Activated CD8-positive, alpha-beta T cell treated with anti-CD3 and anti-CD28 coated beads for 36 hours (primary cell): ENCODE measurements around the gene SRSF2. TPM values are rescaled to one million over a fixed set of nuclear protein-coding genes. Genes with fewer than 3 reads are reported as not detected.
A peak's percentile ranks its signal among the peaks of the same experiment; 100 is the strongest.
"Not testable (repeated sequence)": the region's sequence is repeated elsewhere in the genome, so short reads cannot be mapped to it uniquely, and the experiment has no call there.

ENCODE experiments used
- ATAC-seq: fragments of 200-7000 bp; cut with Tn5 transposase; one replicate; pipeline ENCODE4 v1.10.0; 2021; ENCODE audit warnings: mild to moderate bottlenecking, moderate library complexity
- CTCF ChIA-PET: fragments of 350-600 bp; sonication (Branson Sonifier 250); formaldehyde crosslinking; loops from one replicate; lab custom pipeline; 2021; ENCODE audit warnings: antibody characterized with exemption; lab: Charles Lee
- POLR2A ChIA-PET: fragments of 350-600 bp; sonication (Branson Sonifier 250); formaldehyde crosslinking; loops from one replicate; lab custom pipeline; 2021; ENCODE audit warnings: antibody characterized with exemption; lab: Charles Lee
- DNase-seq: peaks from one replicate; pipeline ENCODE4 v3.0.0-alpha.2; 2020
- H3K27ac Mint-ChIP-seq: one replicate; pipeline ENCODE4 v1.8.0; 2021; ENCODE audit warnings: mild to moderate bottlenecking, mixed read lengths
- H3K27me3 Mint-ChIP-seq: one replicate; pipeline ENCODE4 v1.8.0; 2021; ENCODE audit warnings: mixed read lengths
- H3K36me3 Mint-ChIP-seq: one replicate; pipeline ENCODE4 v1.8.0; 2021; ENCODE audit warnings: low read depth, mixed read lengths
- H3K4me1 Mint-ChIP-seq: one replicate; pipeline ENCODE4 v1.8.0; 2021; ENCODE audit warnings: low read depth, mixed read lengths
- H3K4me3 Mint-ChIP-seq: one replicate; pipeline ENCODE4 v1.8.0; 2021; ENCODE audit warnings: mild to moderate bottlenecking, moderate library complexity, mixed read lengths
- H3K9me3 Mint-ChIP-seq: one replicate; pipeline ENCODE4 v1.8.0; 2021; ENCODE audit warnings: mixed read lengths
- CTCF ChIP-seq: fragments of 200-600 bp; IDR thresholded peaks from one replicate; pipeline ENCODE4 v1.8.0; 2022; ENCODE audit warnings: antibody characterized with exemption, mild to moderate bottlenecking
- intact Hi-C: fragments of 100-400 bp; cut with micrococcal nuclease; formaldehyde crosslinking; loops from one replicate; pipeline ENCODE4 v1.10.0; 2022
- total RNA-seq, 2 experiments: library from RNA; stranded (reverse); gene quantifications; one replicate each; pipeline ENCODE4 v1.2.3, GENCODE V29; 2021

SRSF2 gene
- total RNA-seq, 2 experiments from 2014 or later: 344 to 364 TPM

GRCh38 chr17:76747716-76748363, 10.7 kb upstream of the SRSF2 start:
- intact Hi-C loops: no loop called here
- Mint-ChIP-seq H3K4me1 (peaks cover 13% of the 10 kb centered on the region), H3K27me3 (no peaks in the 10 kb centered on the region), H3K4me3 (no peak overlapping the region), H3K36me3 (peaks cover 23% of the 10 kb centered on the region), H3K27ac (no peak overlapping the region), H3K9me3 (no peaks in the 10 kb centered on the region)
- TF ChIP-seq CTCF: no peak
- ChIA-PET POLR2A (interaction anchor here (0.7 to 3.0 kb wide), 3 partner anchors 11 to 376 kb away, joined by 3 to 11 read pairs (median 4); partner anchors contain the start of gene SRSF2), CTCF (no interaction called here)
- ATAC-seq (no peak), DNase-seq (no peak)

GRCh38 chr17:76745785-76746184, 8.7 kb upstream of the SRSF2 start:
- intact Hi-C loops, H3K4me3 Mint-ChIP-seq, H3K27me3 Mint-ChIP-seq, DNase-seq, H3K9me3 Mint-ChIP-seq, H3K4me1 Mint-ChIP-seq, H3K27ac Mint-ChIP-seq: not testable (repeated sequence)
- H3K36me3 Mint-ChIP-seq: peaks cover 27% of the 10 kb centered on the region
- ATAC-seq: peak; percentile 34
- POLR2A ChIA-PET: interaction anchor here (0.6 to 3.0 kb wide), 3 partner anchors 8 to 14 kb away, joined by 3 to 11 read pairs (median 6); partner anchors contain the start of genes MFSD11 and SRSF2
- CTCF ChIA-PET: interaction anchor here (1.2 kb wide), 1 partner anchor 33 kb away, joined by 7 read pairs; no protein-coding TSS in a partner anchor

GRCh38 chr17:76744747-76745146, 7.6 kb upstream of the SRSF2 start:
- ChIA-PET CTCF (no interaction called here), POLR2A (interaction anchor here (0.9 to 2.4 kb wide), 2 partner anchors 10 to 21 kb away, joined by 3 to 7 read pairs; no protein-coding TSS in a partner anchor)
- no peak for ATAC-seq
- no peak for DNase-seq
- TF ChIP-seq CTCF: no peak
- peaks cover 24% of the 10 kb centered on the region for H3K36me3 Mint-ChIP-seq
- no peaks in the 10 kb centered on the region for H3K9me3 Mint-ChIP-seq
- no peaks in the 10 kb centered on the region for H3K27me3 Mint-ChIP-seq
- H3K4me3 Mint-ChIP-seq: no peak overlapping the region
- intact Hi-C loops: no loop called here
- no peak overlapping the region for H3K27ac Mint-ChIP-seq
- H3K4me1 Mint-ChIP-seq: peaks cover 12% of the 10 kb centered on the region

- ATAC-seq: no peak
- intact Hi-C loops: no loop called here
- Mint-ChIP-seq H3K27me3 (no peaks in the 10 kb centered on the region), H3K27ac (no peak overlapping the region), H3K36me3 (peaks cover 23% of the 10 kb centered on the region), H3K9me3 (no peaks in the 10 kb centered on the region), H3K4me1 (peaks cover 27% of the 10 kb centered on the region), H3K4me3 (no peak overlapping the region)
- ChIA-PET CTCF (interaction anchor here (0.7 to 1.4 kb wide), 2 partner anchors 28 to 29 kb away, joined by 3 to 5 read pairs; no protein-coding TSS in a partner anchor), POLR2A (interaction anchor here (0.5 to 2.4 kb wide), 5 partner anchors 8 to 29 kb away, joined by 3 to 11 read pairs (median 5); no protein-coding TSS in a partner anchor)
- DNase-seq: no peak
- no peak for TF ChIP-seq CTCF
Observed at GRCh38 chr17:76742958-76743357, 5.8 kb upstream of the SRSF2 start.

- no peaks in the 10 kb centered on the region for H3K9me3 Mint-ChIP-seq
Observed at GRCh38 chr17:76740329-76741118, 3.4 kb upstream of the SRSF2 start.

GRCh38 chr17:76739568-76740115, 2.5 kb upstream of the SRSF2 start:
- ChIA-PET CTCF (interaction anchor here (1.0 to 3.1 kb wide), 3 partner anchors 12 to 115 kb away, joined by 3 to 13 read pairs (median 4); no protein-coding TSS in a partner anchor), POLR2A (interaction anchor here (0.9 to 8.6 kb wide), 4 partner anchors 13 to 181 kb away, joined by 3 to 184 read pairs (median 22); partner anchors contain the start of genes JMJD6 and METTL23)
- ATAC-seq, H3K27me3 Mint-ChIP-seq, H3K27ac Mint-ChIP-seq, intact Hi-C loops, H3K9me3 Mint-ChIP-seq, H3K4me3 Mint-ChIP-seq, DNase-seq: not testable (repeated sequence)
- H3K4me1 Mint-ChIP-seq: peaks cover 20% of the 10 kb centered on the region
- peaks cover 30% of the 10 kb centered on the region for H3K36me3 Mint-ChIP-seq

More at GRCh38 chr17:76740329-76741118, 3.4 kb upstream of the SRSF2 start:
- peaks cover 25% of the 10 kb centered on the region for H3K36me3 Mint-ChIP-seq
- H3K27me3 Mint-ChIP-seq: no peaks in the 10 kb centered on the region
- TF ChIP-seq CTCF: no peak
- intact Hi-C loops: no loop called here
- no peak overlapping the region for H3K27ac Mint-ChIP-seq
- POLR2A ChIA-PET: interaction anchor here (4.4 kb wide), 1 partner anchor 13 kb away, joined by 38 read pairs; no protein-coding TSS in a partner anchor
- ATAC-seq (no peak), DNase-seq (no peak)
- H3K4me3 Mint-ChIP-seq: no peak overlapping the region
- peaks cover 23% of the 10 kb centered on the region for H3K4me1 Mint-ChIP-seq
- CTCF ChIA-PET: interaction anchor here (1.4 to 3.1 kb wide), 2 partner anchors 13 to 26 kb away, joined by 3 to 13 read pairs; no protein-coding TSS in a partner anchor
